HG02763 (cell line): ENCODE measurements around the gene CSPG4.

Experiments
- ATAC-seq: cut with Tn5 transposase; IDR thresholded peaks from one replicate; pipeline ENCODE4 v1.9.1; 2021; ENCODE audit warnings: mild to moderate bottlenecking, moderate library complexity; ENCODE audit not compliant: unreplicated experiment

CSPG4 gene

DNA sequence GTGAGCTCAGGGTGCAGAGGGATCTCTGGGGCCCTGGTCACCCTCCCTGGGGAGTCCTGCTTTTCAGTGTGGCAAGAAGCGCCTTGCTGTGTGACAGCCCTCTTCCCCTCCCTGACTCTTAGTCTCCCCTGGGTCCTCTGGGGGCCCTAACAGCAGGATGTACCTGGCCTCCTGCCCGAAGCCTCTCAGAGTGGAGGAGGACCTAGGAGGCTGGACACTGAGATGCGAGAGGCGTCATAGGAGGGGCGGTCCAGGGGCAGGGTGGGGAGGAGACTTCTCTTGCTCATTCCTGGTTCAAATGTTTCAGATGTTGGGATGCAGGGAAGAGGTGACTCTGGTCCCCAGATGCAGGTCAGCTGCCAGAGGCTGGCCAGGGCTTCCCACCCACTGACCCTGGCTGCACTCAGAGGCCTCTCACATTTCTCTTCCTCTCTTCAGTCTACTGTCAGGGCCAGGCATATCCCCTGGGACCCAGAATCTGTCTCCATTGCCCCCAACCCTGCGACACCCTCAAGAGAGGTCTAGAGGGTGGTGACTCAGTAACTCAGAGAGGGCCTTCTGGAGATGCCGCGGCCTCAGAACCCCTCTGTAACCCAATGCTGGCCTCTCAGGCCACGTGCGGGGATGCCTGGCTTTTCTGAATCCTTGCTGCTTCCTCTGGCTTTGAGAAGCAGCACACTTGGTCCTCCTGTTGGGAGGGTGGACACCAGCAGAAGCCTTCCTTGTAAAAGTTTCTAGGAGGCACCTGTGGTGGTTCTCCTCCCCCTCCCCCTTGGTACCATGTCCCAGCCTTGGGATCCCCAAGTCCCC, 39.0 kb downstream of the CSPG4 start:
- no peak for ATAC-seq

DNA sequence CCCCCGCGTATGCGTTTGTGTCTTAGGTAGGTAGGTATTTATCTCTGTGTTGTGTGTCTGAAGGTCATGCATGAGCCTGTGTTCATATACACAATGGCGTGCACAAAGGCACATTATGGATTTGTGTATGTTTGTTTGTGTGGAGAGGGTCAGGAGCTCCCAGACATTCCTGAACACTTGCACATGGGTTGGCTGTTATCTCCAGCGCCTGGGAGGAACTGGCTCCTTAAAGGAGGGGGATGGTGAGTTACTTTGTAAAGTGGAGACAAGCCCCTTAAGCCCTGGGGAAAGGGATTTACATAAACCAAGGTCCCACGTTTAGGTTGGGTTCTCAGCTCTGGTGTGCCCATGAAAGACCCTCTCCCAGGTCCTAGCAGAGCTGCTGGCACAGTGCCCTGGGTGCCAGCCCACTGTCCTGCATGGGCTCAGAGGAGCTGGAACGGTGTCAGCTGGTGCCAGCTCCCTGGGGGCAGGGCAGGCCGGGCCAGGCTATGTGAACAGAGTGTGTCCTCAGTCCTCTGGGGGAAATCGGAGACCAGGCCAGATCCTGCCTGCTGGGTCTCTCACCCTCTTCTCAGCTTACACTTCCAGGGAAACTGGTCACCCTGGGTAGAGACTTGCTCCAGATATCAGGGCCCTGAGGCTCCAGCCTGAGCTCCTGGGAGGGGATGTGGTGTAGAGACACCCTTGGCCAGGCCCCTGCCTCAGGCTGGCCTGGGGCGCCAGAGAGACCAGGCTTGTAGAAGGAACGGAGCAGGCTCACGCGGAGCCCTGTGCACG, 39.8 kb downstream of the CSPG4 start:
- no peak for ATAC-seq

DNA sequence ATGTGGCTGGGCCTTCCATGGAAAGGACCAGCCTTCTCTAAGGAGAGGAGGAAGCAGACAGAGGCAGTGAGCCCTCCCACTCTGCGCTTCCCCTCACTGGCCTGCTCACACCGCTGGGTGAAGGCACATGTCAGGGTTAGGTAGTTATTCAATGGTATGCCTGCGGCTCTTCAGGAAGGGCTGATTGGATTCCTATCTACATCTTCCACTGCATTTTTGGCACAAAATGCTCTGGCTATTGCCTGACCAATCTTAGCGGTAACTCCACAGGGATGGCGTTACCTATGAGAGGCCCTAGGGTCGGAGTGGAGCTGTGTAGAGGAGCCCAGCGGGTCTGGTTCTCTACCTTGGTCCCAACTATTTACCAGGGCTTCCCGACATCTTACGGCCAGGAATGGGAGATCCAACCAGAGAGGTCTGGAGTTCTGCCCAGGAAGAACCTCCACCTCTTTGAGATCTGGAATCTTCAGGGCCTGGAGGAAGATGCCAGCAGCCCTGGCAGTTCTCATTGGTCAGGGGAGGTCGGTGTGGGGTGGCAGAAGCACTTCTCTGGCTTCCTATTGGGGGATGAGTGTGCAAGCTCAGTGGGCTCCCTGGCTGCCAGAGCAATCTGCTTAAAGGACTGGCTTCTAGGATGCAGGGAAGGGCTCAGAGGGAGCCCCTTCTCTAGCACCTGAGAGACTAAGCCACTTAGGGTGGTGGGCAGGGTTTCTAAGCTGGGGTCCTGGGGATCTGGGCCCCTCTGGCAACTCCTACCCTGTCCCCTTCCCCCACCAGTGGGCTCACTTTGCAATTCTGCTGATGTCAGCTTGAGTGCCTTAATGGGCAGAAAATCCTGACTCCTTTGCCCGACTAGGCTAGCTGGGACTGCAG, 40.7 kb downstream of the CSPG4 start:
- ATAC-seq: no peak

DNA sequence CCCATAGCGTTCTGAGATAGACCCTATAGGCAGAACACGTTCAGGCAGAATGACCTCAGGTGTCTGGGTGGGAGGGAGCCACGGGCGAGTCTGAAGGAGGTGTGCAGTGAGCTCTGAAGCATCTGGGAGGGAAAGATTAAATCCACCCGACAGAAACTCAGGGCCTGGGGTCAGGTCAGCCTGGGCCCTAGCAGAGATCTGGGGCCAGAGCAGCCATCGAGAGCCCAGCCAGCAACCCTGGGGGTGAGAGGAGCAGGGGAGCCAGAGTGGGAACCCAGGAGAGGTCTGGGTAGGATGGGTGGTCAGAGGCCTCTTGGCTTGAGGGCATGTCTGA, 42.8 kb downstream of the CSPG4 start:
- ATAC-seq: no peak

DNA sequence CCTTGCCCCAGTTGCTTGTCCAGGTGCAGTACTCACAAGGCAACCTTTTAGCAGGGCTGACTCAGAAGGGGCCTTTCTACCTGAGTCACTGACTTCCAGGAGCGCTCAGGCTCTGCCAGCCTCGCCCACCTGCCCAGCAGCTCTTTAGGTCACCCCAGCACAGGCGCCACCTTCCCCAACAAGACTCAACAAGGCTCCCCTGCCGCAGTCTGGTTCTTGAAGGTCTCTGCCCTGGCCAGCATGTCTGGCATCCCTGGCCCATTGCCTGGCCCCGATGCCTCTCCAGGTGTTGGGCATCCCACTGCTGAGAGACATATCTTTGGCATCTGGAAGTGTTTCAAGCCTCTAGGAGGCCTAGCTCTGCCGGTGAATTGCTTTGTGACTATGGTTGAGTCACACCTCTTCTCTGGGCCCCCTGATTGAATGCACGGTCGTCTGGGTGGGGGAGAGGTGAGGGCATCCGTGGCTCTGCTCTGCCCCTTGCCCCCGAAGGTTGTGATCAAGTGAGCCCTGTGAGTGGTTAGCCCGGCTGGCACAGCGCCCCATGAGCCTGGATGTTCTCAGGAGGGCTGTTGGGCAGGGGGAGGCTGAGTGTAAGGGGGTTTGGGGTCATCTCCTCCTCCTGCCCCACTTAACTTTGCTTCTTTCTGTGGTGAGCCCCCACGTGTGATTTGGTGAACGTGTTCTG, 43.3 kb downstream of the CSPG4 start:
- no peak for ATAC-seq

DNA sequence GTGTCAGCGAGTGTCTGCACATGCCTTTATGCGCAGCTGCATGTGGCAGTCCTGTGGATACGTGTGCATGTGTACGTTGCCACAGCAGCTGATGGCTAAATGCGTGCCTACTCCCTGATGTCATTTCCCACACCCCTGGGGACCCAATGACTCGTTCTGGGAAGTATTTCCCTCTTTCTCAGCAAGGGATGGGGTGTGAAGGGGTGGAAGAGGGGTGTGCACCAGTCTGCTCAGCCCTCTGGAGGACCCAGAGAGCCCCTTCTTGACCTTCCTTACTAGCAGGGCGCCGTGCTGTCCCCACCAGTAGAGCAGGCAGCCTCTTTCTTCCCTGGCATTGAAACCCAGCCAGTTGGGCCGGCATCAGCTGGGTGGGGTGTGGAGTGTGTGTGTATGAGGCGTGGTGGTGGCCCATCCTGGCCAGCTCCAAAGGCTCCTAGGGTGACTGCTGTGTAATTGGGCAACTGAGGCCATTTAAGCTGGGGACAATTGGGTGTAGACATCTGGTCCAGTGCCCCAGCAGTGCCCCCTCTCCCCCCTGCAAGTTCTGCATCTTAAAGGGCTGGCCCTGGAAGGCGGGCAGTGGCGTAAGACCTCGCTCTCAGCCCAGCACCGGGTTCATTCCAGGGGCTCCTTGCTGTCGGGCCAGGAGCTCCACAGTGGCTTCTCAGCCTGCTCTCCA, 45.7 kb downstream of the CSPG4 start:
- ATAC-seq: no peak

DNA sequence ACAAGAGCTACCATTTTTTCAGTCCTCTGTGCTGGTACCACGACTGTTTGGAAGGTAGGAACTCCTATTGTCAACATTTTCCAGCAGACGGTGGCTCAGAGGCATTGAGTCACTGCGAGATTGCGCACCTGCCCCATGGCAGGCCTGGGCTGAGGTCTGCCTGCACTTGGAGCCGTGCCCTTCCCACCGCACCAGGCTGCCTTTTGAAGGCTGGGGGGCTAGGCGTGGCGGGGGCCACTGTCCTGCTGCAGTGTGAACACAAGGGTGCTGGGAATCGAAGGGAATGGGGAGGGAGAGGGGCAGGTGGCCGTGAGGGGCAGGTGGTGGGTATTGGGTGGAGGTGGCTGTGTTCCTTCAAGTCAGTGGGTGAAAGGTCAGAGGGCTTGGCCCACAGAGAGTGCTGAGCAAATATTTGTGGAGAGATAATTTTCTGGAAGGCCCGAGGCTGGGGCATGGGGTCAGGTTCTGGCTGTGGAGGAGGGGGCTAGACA, 48.7 kb downstream of the CSPG4 start:
- no peak for ATAC-seq

DNA sequence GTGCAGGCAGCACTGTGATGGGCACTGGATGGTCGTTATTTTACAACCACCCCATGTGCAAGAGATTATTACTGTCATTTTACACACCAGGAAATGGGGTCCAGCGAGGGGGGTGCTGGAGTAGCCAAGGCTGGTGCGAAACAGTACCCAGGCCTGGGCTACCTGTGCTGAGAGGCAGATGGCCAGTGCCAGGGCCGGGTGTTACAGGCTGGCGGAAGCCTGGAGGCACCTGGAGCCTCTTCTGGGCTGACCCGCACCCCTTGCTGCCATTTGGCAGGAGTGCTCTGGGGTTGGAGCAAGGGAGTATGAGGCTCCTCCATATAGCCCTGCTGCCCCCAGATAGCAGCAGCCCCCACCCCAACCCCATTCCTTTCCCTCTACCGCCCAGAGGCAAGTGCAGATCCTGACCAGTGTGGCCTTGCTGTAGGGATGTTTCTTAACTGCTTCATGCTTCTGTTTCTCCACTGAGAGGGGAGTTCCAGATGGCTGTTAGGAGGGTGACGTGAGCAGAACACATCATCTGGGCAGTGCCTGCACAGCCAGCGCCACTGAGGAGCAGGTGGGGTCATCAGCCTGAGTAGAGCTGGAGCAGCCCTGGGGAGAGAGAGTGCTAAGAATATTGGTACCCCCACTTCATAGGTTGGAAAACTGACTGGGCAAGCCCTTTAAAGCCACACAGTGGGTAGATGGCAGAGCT, 49.7 kb downstream of the CSPG4 start:
- no peak for ATAC-seq

DNA sequence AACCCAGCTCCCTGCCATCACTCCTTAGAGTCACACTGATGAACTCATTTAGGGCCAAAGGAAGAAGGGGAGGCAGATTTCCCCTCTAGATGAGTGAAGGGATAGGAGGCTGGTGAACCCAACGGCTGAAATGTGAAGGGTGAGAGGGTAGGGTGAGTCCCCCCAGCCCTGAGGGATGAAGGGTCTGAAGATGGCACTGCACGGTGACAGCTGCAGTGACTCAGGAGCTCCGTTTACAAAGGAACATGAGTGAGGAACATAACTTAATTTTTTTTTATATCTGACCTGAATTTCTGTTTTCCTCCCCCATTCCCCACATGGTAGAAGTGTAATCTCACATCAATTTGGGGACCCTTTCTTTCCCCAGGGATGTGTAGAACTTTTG, 50.9 kb downstream of the CSPG4 start:
- ATAC-seq: no peak

DNA sequence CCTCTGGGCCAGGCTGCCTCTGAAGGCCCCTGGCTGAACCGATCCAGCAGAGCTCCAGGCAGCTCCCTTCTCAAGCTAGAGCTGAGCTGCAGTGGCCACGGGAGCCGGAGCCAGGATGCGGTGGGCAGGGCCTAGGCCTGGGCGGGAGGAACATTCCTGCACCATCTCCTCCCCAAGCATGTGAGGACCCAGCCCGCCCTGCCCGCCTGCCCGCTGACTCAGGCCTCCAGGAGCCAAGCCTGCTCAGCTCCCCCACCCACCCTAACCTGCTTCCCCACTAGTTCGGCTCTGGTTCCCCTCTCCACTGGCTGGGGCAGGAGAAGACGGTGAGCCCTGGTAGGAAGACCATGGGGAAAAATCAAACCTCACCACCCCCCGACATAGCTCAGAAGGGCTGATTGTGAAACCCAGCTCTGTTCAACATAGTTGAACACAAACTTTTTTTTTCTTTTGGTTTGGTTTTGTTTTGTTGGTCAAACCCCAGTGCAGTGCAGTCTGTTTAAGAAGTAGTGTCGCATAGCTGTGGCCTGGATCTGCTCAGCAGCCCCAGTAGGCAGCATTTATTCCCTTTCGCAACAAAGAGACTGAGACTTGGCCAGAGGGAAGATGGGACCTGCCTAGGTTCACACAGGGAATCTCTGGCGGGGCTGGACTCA, 51.4 kb downstream of the CSPG4 start:
- ATAC-seq: no peak

DNA sequence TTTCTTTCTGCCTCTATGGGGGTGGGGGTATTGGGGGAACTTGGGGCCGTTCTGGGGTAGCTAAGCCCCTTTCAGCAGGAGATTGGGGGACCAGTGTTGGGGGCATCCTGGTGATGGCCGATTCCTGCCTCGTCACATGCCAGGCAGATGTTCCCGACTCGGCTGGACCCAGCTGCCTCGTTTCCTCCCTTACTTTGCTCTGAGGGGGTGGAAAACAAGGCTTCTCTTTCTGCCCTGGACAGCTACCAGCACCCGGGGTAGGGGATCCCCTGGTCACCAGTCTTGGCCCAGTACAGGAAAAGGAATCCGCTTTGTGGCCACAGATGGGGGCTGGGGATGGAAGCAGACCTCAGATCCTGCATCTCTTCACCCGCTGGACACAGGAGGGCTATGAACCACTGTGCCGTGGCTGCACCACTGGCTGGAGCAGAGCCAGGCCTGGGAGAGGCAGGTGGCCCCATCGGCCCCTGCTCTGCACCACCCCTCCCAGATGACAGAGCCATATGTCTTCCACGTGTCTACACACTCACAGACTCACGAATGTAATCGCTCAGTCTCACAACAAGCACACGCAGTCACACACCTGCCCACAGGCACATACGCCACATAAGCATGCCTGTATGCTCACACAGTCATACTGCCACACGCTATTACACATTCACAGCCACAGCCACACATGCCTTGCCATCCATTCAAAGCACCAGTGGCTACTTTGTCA, 52.6 kb downstream of the CSPG4 start:
- ATAC-seq: no peak

DNA sequence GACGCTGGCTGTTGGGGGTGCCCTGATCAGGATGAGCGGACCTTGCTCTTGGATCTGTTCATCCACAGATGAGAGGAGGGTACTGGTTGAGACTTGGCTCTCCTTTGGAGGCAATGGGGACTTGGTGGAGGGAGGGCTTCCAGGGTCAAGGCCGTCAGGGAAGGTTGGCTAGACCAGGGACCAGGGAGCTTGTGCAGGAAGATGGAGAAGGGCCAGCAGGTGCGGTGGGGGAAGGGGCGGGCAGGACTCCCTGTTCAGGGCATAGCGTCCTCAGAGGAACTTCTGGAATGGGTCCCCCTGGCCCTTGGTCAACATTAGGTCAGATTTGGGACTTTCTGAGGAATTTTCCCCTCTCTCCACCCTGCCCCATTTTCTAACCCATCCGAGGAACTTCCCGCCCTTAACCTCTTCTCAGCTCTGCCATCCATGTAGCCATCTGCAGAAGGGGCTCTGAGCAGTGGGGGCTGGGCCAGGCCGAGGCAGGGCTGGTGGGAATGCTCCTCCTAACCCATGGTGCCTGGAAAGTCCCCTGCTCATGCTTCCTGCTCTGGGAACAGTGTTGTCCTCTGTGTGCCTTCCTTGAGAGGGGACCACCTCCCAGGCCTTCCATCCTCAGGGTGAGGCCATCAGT, 53.4 kb downstream of the CSPG4 start:
- no peak for ATAC-seq

DNA sequence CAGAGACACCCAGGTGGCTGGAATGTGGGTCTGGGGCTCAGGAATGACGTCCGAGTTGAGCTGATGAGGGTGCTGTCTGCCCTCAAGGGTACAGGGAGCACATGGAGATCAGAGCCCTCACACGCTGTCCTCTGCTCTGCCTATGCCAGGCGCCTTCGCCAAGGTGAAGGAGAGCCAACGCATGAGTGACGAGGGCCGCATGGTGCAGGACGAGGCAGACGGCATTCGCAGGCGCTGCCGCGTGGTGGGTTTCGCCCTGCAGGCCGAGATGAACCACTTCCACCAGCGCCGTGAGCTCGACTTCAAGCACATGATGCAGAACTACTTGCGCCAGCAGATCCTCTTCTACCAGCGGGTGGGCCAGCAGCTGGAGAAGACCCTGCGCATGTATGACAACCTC, 55.8 kb downstream of the CSPG4 start:
- ATAC-seq: no peak

DNA sequence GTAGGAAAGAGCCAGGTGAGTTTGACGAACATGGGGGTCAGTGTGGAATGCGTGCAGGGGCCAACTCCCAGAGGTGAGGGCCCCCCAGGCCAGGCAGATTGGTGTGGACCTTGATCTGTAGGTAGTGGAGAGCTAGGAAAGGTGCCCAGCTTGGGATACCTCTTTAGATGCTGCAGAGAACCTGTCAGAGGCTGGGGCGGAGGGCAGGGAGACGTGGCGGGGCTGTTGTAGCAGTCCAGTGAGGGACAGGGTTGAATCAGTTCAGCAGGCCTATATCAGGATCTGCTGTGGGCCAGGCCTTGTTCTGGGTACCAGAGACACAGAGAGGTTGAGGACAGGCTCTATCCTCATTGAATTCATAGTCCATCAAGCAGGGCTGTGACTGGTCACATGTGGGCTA, 56.3 kb downstream of the CSPG4 start:
- ATAC-seq: no peak

DNA sequence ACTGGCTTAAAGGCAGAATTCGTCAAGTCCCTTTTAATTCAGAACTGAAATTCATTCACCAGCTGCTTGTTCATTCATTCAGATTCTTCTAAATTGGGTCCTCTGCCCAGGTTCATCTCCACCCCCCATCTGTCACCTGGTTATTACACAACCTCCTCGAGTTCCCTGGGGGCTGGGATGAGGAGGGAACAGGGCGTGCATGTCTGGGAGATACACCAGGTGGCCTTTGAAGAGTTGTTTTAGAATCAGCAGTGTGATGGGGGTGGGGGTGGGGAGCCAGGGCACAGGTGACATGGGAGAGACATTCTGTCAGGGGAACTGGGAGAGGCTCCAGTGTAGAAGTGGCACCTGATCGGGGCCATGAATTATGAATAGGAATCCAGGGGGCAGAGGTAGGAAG, 56.7 kb downstream of the CSPG4 start:
- ATAC-seq: no peak

DNA sequence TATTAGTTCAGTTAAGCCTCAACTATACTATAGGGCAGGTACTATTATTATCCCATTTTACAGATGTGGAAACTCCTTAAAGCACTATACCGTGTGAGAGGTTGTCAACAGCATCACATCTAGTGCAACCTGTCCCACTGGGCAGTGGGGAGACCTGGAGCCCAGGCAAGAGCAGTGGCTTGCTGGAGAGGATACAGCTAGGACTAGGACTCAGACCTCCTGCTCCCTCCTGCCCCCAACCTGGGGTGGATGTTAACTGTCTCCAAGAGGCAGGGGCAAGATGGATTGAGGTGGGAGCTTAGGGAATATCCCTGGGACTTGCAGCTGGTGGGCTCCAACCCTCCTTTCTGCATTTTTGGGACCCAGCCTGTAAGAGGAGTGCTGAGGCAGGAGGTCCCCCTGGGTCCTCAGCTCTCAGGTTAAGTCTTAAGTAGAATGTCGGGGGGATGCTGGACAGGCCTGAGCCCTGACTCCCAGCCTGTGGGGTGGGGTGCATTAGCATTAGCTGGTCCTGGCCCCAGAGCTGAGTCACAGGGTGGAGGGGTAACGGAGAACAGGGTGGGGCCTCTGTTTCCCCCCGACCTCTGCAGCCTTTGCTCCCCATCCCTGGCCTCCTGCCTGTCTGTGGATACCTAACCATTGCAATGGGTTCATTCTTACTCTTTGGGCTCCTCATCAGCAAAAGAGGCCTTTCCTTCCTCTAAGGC, 58.3 kb downstream of the CSPG4 start:
- no peak for ATAC-seq

DNA sequence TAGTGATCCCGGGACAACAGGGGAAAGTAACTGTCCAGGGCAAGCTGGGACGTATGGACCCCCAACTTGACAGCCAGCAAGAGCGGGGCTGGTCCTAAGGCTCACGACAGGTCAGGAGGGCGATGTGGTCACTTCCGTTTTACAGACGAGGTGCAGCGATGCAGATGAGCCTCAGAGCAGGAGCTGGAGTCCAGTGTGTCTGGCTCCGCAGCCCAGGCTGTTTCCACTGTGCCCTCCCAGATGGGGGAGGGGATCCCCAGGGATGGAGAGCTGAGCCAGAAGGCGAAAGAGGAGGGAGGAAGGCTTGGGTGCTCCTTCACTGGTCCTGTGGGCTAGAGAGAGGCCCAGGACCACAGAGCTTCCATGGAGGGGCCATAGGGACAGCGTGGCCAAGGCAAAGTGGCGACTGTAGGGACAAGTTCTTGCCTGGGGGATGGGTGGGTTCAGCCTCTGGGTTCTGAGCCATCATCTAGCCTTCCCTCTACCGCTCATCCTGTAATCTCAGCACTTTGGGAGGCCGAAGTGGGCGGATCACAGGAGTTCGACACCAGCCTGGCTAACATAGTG, 59.2 kb downstream of the CSPG4 start:
- ATAC-seq: no peak
